ENCODE measurements around the gene ZNF385B. TPM values are rescaled to one million over a fixed set of nuclear protein-coding genes. Genes with fewer than 3 reads are reported as not detected.

Gene ZNF385B
- total RNA-seq, 1 experiment from 2014 or later: 9.3 TPM

- H3K9me3 ChIP-seq (ENCODE audit: control insufficient read depth in 1 of 2, insufficient read depth in 1 of 2, low read depth in 1 of 2, low read length in 2 of 2): no peaks in the 10 kb centered on the region
- TF ChIP-seq TCF7L2 (IDR thresholded peaks at IDR 0.05; ENCODE audit: borderline replicate concordance, extremely low read depth, insufficient read depth, insufficient read length) (no peak), YY1 (IDR thresholded peaks at IDR 0.05; ENCODE audit: extremely low read depth, insufficient replicate concordance, low read depth, low read length) (no peak), ATF3 (IDR thresholded peaks at IDR 0.05) (no peak), SIN3A (IDR thresholded peaks at IDR 0.05; ENCODE audit: low read depth) (no peak), EZH2phosphoT487 (IDR thresholded peaks at IDR 0.05; ENCODE audit: borderline replicate concordance) (no peak), CBX3 (IDR thresholded peaks at IDR 0.05; ENCODE audit: low read depth) (no peak), REST (IDR thresholded peaks at IDR 0.05; ENCODE audit: low read depth) (no peak), ELF1 (IDR thresholded peaks at IDR 0.05; ENCODE audit: borderline replicate concordance, low read depth) (no peak), ZFX (IDR thresholded peaks at IDR 0.05) (no peak), ZBTB33 (IDR thresholded peaks at IDR 0.05; ENCODE audit: extremely low read depth, insufficient replicate concordance, low read length) (no peak), SP1 (IDR thresholded peaks at IDR 0.05; ENCODE audit: low read depth) (no peak), CTCF (IDR thresholded peaks at IDR 0.05 in 2 of 3, conservative IDR thresholded peaks at IDR 0.05 in 1 of 3; ENCODE audit: borderline replicate concordance in 1 of 3, insufficient read depth in 1 of 3, low read depth in 2 of 3, low read length in 2 of 3) (no peak), EGR1 (IDR thresholded peaks at IDR 0.05; ENCODE audit: low read depth) (no peak), EZH2 (IDR thresholded peaks at IDR 0.05) (no peak), MAX (IDR thresholded peaks at IDR 0.05) (no peak), POLR2AphosphoS5 (IDR thresholded peaks at IDR 0.05; ENCODE audit: low read depth, low read length) (no peak), RAD21 (IDR thresholded peaks at IDR 0.05; ENCODE audit: low read depth) (no peak), JUND (IDR thresholded peaks at IDR 0.05) (no peak), CEBPB (IDR thresholded peaks at IDR 0.05; ENCODE audit: low read depth) (no peak), SRF (IDR thresholded peaks at IDR 0.05; ENCODE audit: low read depth) (no peak)
- no peak overlapping the region for H3K9ac ChIP-seq (ENCODE audit: low read length)
- H3K27ac ChIP-seq (ENCODE audit: low read depth, low read length): no peak overlapping the region
- DNase-seq (ENCODE audit: low read depth, low spot score) (no peak), ATAC-seq (no peak)
- no peaks in the 10 kb centered on the region for H3K79me2 ChIP-seq (ENCODE audit: insufficient read depth, low read length)
- CTCF ChIA-PET: no interaction called here
- H3K4me3 ChIP-seq (replicated peaks in 1 of 2; ENCODE audit: low read depth in 1 of 2, low read length in 2 of 2): no peak overlapping the region
- H3K9me2 ChIP-seq (ENCODE audit: insufficient read depth): no peaks in the 10 kb centered on the region
- no peak overlapping the region for H3K4me2 ChIP-seq (ENCODE audit: low read length)
- H2AFZ ChIP-seq (ENCODE audit: low read depth, low read length, poor library complexity, severe bottlenecking): no peak overlapping the region
- POLR2A ChIA-PET: no interaction called here
- BruUV-seq (replicated peaks): no TSS peak
- 0 out of 4 replicates have a peak, but pooled peaks cover 0 to 5% of the 10 kb centered on the region in 2 experiments for H3K4me1 ChIP-seq (ENCODE audit: control insufficient read depth in 1 of 2, insufficient read depth in 2 of 2, low read length in 2 of 2)
- H3K27me3 ChIP-seq (ENCODE audit: insufficient read depth, low read length): no peaks in the 10 kb centered on the region
- H4K20me1 ChIP-seq (ENCODE audit: insufficient read depth): no peaks in the 10 kb centered on the region
- H3K36me3 ChIP-seq (ENCODE audit: control insufficient read depth in 1 of 2, insufficient read depth in 2 of 2, low read length in 2 of 2): no peaks in the 10 kb centered on the region
- RAD21 ChIA-PET (ENCODE audit: low non-redundant PET in 1 of 2, low total read pairs in 2 of 2, uncharacterized antibody in 2 of 2, unreplicated experiment in 2 of 2): no interaction called here
- intact Hi-C loops (cut with micrococcal nuclease): no loop called here
Observed at GRCh38 chr2:179695486-179695885, 165.9 kb downstream of the ZNF385B start.

Measured in HCT116 (cell line).